K562 (cell line): Measurements from ENCODE around the gene TTC28. TPM values are rescaled to one million over a fixed set of nuclear protein-coding genes. Genes with fewer than 3 reads are reported as not detected.

Experiments used
- SOX6 ChIP-seq: fragments of 450-650 bp; IDR thresholded peaks from 2 replicates; pipeline ENCODE4 v1.6.1; 2014; ENCODE audit warnings: mild to moderate bottlenecking
- ZNF318 ChIP-seq, 2 experiments: fragments of 450-650 bp; IDR thresholded peaks; 2 replicates each; pipeline ENCODE4 v1.6.1; 2016; ENCODE audit warnings: mild to moderate bottlenecking in 2 of 2, borderline replicate concordance in 1 of 2, low read depth in 1 of 2, moderate library complexity in 1 of 2
- polyA plus RNA-seq, 8 experiments: library from polyadenylated mRNA; depleted of rRNA in 4 of 8; stranded (reverse) in 5 of 8; unstranded in 3 of 8; fragments of >200 nt; fragmentation: Nextera tagmentation in 2 of 8; fragmentation: Illumina TruSeq in 1 of 8; extraction: Ambion mirVana in 2 of 8; extraction: Trizol in 1 of 8; gene quantifications; 2 replicates each; pipeline versions ENCODE4 v1.2.1 to v1.2.3, GENCODE V29; 2011 to 2014; ENCODE audit warnings: inconsistent platforms in 1 of 8, missing spikeins in 1 of 8
- total RNA-seq, 7 experiments: library from RNA; depleted of rRNA in 6 of 7; stranded (reverse); fragments of >200 nt in 6 of 7; fragmentation: Illumina TruSeq in 2 of 7; extraction: Trizol in 2 of 7; gene quantifications; 2 replicates each; pipeline versions ENCODE4 v1.2.1 to v1.2.3, GENCODE V29; 2011 to 2021; ENCODE audit warnings: low replicate concordance in 1 of 7

TTC28 gene
- total and polyA plus RNA-seq, 9 of the 15 experiments (the other 6 are each of a cell fraction or from before 2014, with no cell fraction given), result 0.22 to 10.7 (median 3.1) TPM

GRCh38 chr22:28562324-28562723 lies 117.3 kb downstream of the TTC28 start (continued):
- TF ChIP-seq ZNF318 (IDR thresholded peaks at IDR 0.05; ENCODE audit: borderline replicate concordance in 1 of 2, low read depth in 1 of 2) (no peak), SOX6 (no peak)
- TF ChIP-seq, all 486 proteins: peak for 0
